ENCODE measurements around the gene LPXN.

The LPXN gene

DNA sequence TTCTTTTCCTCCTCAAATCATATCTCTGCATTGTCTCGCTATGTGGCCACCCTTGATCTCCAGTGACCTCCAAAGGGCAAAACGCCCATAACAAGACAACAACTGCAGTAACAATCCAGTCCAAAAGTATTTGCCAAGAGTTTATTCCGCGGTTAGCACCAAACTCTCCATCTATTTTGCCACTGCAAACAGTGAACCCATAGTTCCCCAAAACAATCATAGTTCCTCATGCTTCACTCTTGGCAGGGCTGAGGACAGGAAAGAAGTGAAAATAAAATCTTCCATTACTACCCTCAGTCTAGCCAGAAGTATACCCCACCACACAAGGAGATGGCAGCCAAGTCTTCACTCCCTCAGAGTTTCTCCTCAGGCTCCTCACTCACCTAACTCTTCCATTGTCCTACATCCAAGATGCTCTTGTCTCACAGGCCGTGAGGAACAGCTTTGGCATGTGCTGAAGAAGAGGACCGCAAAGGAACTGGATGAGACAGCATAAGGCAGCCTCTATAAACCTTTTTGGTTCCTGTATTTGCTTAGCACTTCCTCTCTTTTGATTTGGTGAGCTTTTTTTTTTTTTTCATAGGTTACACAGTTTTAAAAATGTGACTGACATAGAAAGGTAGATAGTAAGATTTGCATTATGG lies at the start of gene LPXN:
LPXN (minus strand) TSS at position 480 of the 644 bp plus-strand sequence; CDS start at position 396, 84 bp downstream.
- DNase-seq: peak; percentile 69 to 70

DNA sequence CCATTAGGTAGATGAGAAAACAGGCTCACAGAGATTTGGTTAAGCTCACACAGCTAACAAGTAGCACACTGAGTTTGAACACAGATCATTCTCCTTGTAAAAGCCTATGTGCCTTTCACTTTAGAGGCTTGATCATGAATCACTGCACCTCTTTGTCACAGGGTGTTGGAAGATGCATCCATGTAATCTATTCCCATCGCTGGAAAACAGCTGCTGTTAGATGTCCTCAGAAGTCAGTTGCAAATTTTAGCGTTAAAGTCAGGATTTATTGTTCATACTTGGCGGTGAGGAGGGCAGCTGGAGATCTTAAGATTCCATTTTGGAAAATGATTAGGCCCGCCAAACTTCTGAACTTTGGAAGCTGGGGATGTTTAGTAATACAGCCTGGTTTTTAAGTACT lies 49.4 kb upstream of the LPXN start:
- no peak for DNase-seq

DNA sequence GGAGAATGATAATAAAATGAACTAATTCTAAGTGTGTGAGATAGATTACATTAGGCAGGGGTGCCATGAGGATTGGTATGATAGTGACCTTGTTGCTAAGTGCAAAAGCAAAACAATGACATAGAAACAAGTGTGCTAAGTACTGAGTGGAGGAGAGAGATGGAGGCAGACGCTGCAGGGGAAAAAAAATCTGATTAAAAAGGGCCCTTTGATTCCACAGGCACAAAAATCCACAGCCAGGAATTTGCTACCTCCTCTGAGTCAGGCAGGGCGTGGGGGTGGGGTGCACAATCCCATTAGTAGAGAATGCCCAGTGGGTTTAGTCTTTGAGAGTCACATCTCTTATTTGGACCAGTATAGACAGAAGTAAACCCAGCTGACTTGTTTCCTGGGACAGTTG lies 46.7 kb upstream of the LPXN start, which contains the start of gene CNTF:
CNTF (plus strand) TSS at position 322 of the 400 bp plus-strand sequence. CDS start 88 bp downstream, outside the sequence.
- no peak for DNase-seq

DNA sequence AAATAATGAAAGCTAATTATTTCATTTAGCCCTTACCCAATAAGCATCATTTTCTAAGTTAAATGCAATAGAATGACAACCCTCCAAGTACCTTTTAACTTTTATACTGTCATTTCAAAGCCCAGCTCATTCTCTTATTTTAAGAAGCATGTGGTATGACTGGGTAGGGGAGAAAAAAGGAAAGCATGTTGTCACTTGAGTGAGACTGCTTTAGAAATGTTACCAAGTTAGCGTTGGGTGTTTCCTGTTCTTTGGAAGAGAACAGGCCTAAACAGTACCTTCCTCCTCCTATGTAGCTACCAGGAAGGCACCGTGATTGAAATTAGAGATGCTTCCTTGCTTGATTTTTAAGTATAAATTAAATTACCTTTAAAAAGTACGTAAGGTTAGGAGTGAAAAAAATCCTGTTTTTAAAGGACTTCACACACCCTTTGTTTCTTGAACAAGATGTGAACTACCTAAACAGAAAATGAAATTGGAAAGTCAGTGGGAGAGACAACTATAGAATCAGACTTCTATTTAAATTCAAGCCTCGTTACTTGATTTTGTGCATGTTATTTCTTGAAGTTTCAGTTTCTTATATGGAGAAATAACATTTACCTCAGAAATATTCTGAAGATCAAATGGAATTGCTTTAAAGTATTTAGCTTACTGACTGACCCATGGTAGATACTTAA lies 46.1 kb upstream of the LPXN start:
- no peak for DNase-seq

DNA sequence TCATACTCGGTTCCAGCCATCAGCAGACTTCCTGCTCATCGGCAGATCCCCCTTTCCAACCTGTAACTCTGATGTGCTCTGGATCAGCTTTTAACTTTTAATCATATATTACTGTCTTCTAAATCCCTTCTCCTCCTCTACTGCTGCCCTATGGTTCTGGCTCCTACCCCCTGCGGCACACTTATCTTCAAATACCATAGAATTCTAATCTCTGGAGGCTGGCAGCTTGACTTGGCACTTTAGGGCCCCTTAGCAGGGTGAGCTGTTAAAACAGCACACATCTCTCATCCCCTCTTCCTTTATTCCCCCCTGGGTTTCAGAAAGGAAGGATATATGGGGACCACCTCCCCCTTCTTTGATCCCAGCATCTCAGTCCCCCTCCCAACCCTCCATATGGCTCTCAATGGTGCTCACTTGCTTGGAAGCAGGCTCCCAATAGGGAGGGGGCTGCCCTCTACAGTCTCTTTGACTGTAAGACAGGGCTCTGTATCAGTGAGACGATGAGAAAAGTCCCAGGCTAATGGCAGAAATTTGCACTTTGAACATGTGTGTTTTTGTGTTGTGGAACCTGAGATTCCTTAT lies 42.4 kb upstream of the LPXN start:
- no peak for DNase-seq

DNA sequence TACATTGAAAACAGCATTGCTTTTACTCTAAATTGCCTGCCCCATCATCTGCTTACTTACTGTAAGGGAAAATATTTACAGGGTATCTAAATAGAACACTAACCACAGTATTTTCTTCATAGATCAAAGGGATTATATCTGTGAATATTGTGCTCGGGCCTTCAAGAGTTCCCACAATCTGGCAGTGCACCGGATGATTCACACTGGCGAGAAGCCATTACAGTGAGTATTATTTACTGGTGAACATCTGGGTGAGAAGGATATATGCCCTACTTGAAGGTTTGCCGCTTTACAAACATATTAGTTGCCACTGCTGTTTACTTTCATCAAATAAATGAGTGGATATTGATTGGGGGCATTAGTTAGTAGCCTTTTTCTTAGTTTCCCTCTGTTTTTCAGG lies 40.9 kb upstream of the LPXN start:
- no peak for DNase-seq

DNA sequence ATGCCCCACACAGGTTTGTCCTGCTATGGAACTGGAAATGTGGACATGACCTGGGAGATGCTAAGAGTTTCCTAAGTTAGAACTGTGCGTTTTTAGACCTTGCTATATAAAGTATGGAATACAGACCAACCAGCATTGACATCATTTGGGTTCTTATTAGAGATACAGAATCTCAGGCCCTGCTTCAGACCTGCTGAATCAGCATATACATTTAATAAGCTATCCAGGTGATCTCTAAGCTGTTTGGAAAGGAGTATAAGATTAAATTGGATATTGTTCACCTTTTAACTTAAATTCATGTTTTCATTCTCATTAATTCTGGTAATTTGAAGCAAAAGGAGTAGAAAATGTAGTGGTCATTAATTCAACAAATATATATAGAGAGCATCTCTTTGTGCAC lies 39.9 kb upstream of the LPXN start:
- DNase-seq: no peak

DNA sequence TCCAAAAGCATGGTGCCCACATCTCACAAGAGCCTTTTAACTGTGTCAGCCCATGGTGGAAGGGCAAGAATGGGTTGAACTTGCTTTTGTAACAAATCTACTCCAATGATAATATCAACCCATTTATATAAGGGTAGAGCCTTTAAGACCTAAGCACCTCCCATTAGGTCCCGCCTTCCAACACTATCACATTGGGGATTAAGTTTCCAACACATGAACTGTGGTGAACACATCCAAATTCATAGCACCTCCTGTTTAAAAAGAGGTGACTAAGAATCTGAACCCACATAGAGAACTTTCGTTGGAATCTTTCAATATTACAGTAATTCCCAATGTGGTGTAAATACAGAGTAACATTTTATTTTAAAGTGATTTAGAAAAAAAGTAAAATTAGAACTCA lies 37.6 kb upstream of the LPXN start:
- no peak for DNase-seq

DNA sequence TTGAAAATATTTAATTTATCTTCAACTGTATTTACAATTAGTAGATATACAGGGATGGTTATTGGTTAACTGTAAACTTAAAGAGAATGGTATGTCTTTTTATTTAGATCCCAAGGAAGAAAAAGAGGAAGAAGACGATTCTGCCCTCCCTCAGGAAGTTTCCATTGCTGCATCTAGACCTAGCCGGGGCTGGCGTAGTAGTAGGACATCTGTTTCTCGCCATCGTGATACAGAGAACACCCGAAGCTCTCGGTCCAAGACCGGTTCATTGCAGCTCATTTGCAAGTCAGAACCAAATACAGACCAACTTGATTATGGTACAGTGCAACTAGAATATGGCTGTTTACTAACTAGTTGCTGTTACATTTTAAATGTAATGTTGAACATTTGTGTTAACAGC lies 34.1 kb upstream of the LPXN start:
- DNase-seq: no peak

DNA sequence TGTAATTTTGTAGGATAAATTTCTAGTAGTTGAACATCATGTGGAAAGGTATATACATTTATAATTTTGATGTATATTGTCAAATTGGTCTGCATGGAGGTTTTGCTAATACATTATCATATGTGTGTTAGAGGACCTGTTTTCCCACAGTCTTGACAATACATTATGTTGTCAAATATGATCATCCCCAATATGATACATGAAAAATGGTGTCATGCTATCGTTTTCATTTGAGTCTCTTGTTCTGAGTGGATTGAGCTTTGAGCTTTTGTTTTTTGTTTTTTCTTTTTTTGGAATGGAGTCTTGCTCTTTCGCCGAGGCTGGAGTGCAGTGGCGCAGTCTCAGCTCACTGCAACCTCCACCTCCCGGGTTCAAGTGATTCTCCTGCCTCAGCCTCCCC lies 32.7 kb upstream of the LPXN start:
- DNase-seq: no peak

DNA sequence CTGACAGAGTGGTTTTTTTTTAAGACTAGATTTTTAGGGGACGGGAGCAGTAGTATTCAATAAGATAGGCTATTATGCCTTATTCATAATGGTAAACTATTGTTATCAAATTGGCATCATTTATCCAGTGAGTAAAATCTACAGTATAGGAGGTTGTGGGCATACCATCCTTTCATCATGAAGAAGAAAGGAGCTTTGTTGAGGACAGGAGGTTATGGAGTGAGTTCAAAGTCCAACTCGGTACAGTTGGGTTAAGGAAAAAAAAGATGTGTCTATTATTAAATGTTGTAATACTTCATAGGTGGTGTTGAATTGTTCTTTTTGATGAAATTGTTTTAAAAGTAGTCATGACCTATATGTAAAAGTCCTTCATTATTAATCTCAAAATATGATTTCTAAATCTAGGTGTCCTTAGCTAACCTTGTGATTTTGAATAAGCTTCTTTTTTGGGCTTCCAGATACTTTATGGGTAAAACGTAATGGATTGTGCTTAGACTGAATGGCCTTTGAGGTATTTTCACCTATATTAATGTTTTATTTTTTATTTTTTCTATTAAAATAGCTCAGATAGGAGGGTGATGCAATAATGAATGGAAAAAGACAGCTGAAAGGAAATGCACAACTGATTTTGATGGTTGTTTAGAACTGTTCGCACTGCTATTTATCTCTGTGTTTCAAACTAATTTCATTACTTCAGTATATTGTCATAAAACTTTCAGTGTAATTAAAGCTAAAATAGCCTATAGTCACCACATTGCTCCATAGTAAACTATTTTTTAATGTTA lies 31.5 kb upstream of the LPXN start:
- DNase-seq: no peak

DNA sequence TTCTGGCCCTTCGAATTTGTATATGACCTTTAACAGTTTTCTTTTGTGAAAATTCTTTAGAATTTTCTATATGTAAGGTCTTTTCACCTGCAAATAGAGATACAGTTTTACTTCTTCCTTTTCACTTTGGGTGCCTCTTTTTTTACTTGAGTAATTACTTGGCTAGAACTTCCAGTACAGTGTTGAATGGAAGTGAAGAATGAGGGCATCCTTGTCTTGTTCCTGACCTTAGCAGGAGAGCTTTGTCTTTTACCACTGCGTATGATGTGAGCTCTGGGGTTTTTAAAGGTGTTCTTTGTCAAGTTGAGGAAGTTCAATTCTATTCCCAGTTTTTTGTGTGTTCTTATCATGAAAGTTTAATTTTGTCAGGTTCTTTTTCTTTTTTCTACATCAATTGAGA lies 24.9 kb upstream of the LPXN start:
- no peak for DNase-seq

DNA sequence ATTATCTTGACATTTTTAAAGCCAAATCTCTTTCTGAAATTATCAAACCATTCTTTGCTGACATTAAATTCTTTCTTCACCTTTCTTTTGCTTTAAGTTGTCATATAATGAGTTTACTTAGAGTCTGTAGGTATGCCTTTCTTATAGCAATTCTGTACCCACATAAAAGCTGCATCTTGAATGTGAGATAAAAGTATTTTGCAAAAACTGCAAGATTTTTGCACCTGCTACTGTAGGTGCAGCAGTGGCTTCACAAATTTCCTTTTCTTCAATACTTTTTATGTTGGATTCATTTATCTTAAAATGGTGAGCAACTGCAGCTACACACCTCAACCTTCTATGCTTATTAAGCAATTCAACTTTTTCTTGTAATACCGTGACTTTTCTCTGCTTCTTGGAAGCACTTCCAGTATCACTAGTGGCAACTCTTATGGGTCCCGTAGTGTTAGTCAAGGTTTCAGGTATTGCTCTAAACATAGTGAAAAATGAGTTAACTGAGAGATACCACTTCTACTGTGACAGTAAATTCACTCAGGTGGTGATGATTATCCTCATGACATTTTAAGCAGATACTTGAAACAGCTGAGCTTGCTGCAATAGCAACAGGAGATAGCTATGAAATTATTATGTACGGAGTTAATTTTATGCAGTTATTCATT lies 22.0 kb upstream of the LPXN start:
- no peak for DNase-seq

DNA sequence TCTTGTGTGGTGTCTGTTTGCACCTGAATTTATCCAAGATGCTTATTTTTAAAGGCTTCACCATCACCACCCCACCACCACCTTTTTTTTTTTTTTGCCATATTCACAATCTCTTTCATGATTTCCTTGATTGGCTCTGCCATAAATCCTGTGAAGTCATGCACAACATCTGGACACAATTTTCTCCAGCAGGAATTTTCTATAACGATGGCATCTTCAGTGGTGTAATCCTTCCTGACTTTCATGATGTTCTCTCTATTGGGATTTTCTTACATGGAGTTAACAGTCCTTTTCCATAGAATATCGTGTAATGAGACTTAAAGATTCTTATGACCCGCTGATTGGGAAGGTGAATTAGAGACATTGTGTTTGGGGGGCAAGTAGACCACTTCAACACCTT lies 21.0 kb upstream of the LPXN start:
- DNase-seq: no peak

DNA sequence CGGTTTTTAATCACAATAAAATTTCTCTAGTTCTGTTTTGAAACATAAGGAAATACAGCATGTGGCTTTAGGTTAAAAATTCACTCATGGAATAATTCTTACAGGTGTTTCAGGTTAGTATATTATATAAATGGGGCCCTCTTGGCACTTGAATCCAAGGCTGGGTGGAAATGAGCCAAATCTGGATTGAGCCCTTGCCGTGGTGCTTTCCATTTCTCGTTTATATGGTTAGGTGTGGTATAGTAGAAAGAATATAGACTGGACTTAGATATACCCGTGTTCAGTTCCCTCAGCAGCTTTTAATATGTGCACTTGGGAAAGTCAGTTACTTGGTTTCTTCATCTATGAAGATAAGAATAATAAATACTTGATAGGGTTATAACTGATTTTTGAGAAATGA lies 19.2 kb upstream of the LPXN start:
- no peak for DNase-seq

DNA sequence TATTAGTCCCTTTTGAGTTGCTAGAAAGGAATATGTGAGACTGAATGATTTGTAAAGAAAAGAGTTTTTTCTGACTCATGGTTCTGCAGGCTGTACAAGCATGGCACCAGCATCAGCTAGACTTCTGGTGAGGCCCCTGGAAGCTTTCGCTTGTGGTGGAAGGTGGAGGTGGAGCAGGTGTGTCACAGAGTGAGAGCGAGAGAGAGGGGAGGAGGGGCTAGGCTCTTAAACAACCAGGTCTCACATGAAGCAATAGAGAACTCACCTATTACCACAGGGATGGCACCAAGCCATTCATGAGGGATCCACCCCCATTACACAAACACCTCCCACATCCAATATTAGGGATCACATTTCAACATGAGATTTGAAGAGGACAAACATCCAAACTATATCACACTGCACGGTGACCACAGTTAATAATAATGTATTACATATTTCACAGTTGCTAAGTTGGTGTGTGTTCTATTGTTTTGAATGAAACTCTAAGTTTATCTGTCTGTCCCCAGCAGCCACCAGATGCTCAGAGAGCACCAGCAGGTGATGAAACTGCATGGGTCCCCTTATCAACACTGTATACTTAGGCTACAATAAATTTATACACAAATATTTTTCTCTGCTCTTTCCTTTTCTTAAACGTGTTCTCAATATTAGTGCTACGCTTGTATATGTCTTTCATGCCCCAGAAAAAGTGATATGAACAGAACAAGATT lies 17.3 kb upstream of the LPXN start:
- peak; percentile 65 to 68 for DNase-seq

DNA sequence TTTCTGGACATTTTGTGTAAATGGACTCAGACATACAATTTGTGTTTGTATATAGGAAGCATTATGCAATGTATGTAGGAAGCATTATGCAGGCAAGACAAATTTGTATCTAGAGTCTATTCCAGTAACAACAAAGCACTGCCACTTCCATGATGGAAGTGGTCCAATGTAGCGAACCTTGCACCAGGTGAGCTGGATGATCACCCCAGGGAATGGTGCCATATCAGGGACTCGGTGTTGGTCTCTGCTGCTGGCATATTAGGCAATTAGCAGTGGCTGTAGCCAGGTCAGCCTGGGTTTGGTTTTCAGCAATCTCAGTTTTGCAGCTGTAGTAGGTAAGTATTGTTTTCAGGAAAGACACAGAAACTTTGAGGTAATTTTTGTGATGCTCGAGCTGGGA lies 16.0 kb upstream of the LPXN start:
- no peak for DNase-seq

DNA sequence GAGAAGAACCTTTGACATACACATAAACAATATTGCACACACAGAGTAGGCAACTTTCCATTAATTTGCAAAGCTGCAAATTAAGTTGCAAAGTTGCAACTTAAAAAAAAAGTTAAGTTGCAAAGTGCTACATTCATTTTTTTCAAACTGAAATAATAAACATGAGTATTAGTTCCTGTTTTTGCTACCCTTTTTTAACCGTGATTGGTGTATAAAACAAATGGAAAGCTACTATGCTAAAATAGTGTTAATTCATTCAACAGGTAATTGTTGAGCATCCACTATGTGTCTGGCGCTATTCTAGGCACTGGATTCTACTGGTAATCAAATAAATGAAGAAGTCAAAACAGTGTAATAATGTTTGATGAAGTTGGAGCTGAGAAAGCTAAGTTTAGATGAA lies 11.3 kb upstream of the LPXN start:
- DNase-seq: no peak

DNA sequence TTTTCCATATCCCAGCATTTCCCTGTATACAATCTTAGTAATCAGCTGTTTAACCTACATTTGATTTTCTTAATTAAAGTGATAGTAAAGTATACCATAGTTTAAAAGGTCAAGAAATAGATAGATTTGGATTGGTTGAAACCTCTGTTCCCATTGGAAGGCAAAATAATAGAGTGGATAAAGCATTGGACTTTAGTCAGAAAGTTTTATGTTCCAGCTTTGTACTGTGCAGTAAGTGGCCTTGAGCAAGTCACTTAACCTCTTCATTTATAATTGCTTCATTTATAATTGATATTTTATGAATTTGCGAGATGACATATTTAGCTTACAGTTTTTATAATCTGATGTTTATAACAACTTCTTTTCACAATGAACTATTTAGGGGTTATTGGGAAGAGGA lies 6.8 kb upstream of the LPXN start:
- DNase-seq: no peak

DNA sequence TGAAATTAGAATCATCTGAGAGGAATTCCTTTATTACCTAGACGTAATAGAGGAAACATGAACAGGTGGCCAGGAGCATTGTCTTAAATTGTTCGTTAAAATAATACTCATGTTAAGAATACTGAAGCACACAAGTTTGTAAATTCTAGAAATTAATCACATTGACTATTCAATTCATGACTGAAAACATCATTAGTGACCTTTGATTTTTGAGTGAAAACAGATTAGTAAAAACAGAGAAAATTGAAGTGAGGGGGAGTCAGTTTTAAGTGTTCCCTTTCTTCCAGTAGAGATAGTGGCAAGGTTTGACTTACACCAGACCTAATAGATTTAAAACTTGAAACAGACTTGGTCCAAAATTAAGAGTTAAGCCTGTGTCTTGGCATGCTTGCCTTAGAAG lies 4.7 kb upstream of the LPXN start:
- DNase-seq: no peak

DNA sequence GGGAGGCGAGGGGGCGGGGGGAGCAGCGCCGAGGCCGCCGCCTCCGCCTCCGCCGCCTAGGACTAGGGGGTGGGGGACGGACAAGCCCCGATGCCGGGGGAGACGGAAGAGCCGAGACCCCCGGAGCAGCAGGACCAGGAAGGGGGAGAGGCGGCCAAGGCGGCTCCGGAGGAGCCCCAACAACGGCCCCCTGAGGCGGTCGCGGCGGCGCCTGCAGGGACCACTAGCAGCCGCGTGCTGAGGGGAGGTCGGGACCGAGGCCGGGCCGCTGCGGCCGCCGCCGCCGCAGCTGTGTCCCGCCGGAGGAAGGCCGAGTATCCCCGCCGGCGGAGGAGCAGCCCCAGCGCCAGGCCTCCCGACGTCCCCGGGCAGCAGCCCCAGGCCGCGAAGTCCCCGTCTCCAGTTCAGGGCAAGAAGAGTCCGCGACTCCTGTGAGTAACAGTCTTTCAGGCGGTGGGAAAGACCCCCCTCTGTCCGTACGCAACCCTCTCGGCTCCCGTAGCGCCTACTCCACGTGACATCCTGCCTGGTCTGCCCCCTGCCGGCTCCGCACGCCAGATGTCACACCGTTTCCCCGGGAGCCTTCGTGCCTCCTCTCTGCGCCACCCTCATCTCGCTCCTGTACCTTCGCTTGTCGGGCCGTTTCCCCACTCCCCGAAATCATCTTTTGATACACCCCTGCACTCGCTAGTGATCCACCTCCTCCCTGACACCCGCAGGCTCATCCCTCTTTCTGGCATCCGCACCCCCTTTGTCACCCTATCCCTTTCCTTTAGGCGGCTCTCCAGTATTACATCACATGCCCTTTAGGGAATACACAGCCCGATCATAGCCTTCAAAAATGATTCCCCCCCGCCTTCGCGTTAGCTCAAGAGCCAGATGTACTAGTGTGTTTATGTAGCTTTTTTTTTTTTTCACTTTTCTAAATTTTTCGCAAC lies 3.8 kb upstream of the LPXN start:
- DNase-seq: peak; percentile 91 to 93

All from activated T-cell treated with anti-CD3 and anti-CD28 coated beads, Interleukin-2, amount 50 U/mL, for 48 hours (primary cell).